AG09319 (cell line): ENCODE measurements around the gene THSD7B.
"Not testable (repeated sequence)": the region's sequence is repeated elsewhere in the genome, so short reads cannot be mapped to it uniquely, and the experiment has no call there.

Source experiments
- DNase-seq: peaks from one replicate; pipeline ENCODE4 v3.0.0-alpha.2; 2010; ENCODE audit warnings: low read depth; ENCODE audit errors: extremely low read depth
- TF ChIP-seq, protein P1 (sequence below): IDR thresholded peaks from 2 replicates; pipeline ENCODE4 v1.5.1; 2011; ENCODE audit warnings: low read depth, mild to moderate bottlenecking, inconsistent platforms, low read length, moderate library complexity

THSD7B gene

DNA sequence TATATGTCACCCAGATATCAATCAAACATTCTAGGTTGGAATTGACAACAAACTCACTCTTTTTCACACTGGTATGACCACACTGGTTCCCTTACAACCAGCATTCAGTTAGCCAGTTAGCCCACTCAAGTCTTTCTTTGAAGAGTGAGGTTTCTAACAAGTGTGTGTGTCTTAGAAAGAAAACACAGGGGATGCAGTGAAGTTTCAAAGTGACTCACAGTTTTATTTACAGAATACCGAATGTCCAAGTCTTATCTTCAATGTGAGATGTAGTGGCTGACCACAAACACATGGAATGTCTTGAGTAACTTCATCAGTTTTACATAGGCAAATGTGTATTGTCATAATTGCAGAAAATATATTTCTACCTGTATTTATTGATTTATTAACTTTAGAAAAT is 924.2 kb downstream of the THSD7B start:
- DNase-seq, result no peak
- TF ChIP-seq, protein P1, sequence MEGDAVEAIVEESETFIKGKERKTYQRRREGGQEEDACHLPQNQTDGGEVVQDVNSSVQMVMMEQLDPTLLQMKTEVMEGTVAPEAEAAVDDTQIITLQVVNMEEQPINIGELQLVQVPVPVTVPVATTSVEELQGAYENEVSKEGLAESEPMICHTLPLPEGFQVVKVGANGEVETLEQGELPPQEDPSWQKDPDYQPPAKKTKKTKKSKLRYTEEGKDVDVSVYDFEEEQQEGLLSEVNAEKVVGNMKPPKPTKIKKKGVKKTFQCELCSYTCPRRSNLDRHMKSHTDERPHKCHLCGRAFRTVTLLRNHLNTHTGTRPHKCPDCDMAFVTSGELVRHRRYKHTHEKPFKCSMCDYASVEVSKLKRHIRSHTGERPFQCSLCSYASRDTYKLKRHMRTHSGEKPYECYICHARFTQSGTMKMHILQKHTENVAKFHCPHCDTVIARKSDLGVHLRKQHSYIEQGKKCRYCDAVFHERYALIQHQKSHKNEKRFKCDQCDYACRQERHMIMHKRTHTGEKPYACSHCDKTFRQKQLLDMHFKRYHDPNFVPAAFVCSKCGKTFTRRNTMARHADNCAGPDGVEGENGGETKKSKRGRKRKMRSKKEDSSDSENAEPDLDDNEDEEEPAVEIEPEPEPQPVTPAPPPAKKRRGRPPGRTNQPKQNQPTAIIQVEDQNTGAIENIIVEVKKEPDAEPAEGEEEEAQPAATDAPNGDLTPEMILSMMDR, result no peak

DNA sequence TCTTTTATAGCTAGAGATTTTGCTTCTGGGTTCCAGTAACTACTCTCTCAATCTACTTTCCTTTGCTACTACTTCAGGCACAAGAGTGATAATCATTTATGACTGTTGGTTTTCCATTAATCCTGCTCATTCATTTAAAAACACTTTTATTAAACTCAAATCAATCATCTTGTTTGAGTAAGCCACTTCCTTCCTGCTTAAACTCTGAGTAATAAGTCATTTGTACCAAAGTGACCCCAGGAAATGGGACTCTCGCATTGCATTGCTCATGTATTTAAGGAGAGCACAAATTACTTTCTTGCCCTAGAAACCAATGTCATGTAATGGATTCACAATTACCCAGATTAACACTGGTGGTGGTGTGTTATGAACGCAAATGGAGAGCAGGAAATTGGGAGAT is 928.2 kb downstream of the THSD7B start:
- no peak for DNase-seq
- TF ChIP-seq, protein P1, result no peak

GRCh38 chr2:137696916-137697315 is 931.6 kb downstream of the THSD7B start:
- DNase-seq, result no peak
- TF ChIP-seq, protein P1, result no peak

DNA sequence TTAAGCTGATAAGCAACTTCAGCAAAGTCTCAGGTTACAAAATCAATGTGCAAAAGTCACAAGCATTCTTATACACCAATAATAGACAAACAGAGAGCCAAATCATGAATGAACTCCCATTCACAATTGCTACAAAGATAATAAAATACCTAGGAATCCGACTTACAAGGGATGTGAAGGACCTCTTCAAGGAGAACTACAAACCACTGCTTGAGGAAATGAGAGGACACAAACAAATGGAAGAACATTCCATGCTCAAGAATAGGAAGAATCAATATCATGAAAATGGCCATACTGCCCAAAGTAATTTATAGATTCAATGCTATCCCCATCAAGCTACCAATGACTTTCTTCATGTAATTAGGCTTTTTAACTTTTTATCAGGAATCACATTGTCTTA is 934.9 kb downstream of the THSD7B start:
- not testable (repeated sequence) for DNase-seq

DNA sequence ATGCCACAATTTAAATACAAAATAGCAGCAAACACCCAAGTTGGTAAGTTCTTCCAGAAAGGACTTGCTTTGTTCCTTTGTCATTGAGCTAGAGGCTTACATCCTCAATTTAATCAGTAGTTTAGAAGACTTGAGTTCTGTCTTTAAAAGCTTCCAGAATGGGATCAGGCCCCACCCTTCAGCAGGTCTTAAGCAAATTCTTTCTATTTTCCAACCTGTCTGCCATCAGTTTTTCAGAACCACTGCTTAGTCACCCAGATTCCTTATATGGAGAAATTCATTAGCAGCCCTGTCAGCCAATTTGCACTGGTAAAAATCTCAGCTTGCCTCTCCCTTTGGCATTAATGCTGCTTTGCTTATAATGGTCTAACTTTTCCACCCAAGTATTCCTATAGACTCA is 935.3 kb downstream of the THSD7B start:
- TF ChIP-seq, protein P1, result no peak
- no peak for DNase-seq

DNA sequence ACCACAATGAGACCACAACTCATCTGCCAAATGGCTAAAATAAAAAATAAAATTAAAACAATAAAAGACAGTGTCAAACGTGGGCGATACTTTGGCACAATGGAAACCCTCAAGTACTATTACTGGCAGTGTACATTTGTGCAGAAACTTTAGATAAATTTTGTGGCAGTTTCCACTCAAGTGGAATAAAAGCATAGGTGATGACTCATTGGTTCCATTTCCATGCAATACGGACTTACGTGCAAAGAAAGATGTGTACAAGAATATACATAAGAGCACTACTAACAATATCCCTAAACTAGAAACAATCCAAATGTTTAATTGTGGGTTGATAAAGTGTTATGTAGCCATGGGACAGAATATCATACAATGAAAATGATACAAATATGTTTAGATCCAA is 940.0 kb downstream of the THSD7B start:
- no peak for DNase-seq
- TF ChIP-seq, protein P1, result no peak

DNA sequence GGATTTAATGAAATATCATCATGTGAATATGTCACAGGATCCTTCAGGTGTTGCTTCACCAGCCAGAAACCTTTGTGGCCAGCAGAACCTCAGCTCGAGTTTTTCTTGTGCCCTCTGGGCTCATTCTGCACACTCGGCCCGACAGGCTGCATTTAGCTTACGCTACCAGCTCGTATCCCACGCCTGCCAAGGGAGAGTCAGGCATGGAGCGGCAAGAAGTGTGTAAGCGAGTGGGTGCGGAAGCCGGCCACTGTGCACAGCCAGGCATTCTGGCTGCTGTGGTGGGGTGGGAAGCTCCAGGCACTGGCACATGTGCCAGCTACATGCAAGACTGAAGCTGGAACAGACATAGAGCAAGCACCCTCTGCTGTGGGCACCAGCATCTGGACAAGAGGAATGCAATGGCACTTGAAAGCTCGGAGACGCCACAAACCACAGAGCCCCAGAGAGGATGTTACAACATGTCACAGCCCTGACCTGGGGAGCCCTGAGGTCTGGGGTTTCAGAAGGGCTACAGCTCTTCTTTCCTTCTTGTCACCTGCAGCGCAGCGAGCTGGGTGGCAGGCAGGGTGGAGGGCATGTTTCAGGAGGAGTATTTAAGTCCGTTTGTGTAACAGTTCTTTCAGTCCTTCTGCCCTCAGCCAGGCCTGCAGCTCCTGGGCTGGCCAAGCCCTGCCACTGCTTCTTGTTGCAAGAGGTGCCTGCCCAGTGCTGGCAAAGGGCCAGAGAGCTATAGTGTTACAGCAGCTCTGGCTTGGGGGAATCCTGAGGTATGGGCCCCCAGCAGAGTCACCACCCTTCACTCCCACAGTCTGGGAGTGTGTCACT is 941.7 kb downstream of the THSD7B start:
- TF ChIP-seq, protein P1, result no peak
- no peak for DNase-seq

- TF ChIP-seq, protein P1, result no peak
- DNase-seq, result no peak
Measured at GRCh38 chr2:137708311-137708710, 943.0 kb downstream of the THSD7B start.
